HepG2 (cell line): Measurements from ENCODE around the gene FSD2. TPM values are rescaled to one million over a fixed set of nuclear protein-coding genes. Genes with fewer than 3 reads are reported as not detected.

Experiments
- CHCHD3 ChIP-seq: sonication (generic); formaldehyde crosslinking; IDR thresholded peaks from 2 replicates; pipeline ENCODE4 v1.8.0; 2022; ENCODE audit warnings: mild to moderate bottlenecking, missing genetic modification reagents, moderate library complexity
- PHF21A ChIP-seq: sonication (generic); formaldehyde crosslinking; IDR thresholded peaks from 2 replicates; pipeline ENCODE4 v1.5.0; 2020; ENCODE audit warnings: mild to moderate bottlenecking, missing genetic modification reagents
- RXRB ChIP-seq: IDR thresholded peaks from 2 replicates; pipeline ENCODE4 v1.6.1; 2016; ENCODE audit warnings: borderline replicate concordance, missing genetic modification reagents, missing compliant biosample characterization
- SNAI1 ChIP-seq: sonication (generic); formaldehyde crosslinking; IDR thresholded peaks from 2 replicates; pipeline ENCODE4 v1.5.0; 2020; ENCODE audit warnings: mild to moderate bottlenecking, missing genetic modification reagents, borderline replicate concordance
- SNAPC2 ChIP-seq: sonication (generic); formaldehyde crosslinking; IDR thresholded peaks from 2 replicates; pipeline ENCODE4 v1.8.1; 2022; ENCODE audit warnings: mild to moderate bottlenecking, missing genetic modification reagents
- ZMYM4 ChIP-seq: sonication (generic); formaldehyde crosslinking; IDR thresholded peaks from 2 replicates; pipeline ENCODE4 v1.8.1; 2023; ENCODE audit warnings: mild to moderate bottlenecking, missing genetic modification reagents
- ZNF883 ChIP-seq: sonication (generic); formaldehyde crosslinking; IDR thresholded peaks from 2 replicates; pipeline ENCODE4 v1.5.1; 2020; ENCODE audit warnings: mild to moderate bottlenecking, missing genetic modification reagents; ENCODE audit errors: not compliant biosample characterization
- polyA plus RNA-seq, 8 experiments: library from polyadenylated mRNA; depleted of rRNA in 3 of 8; stranded (reverse) in 7 of 8; unstranded in 1 of 8; fragments of >200 nt; fragmentation: Illumina TruSeq in 4 of 8; extraction: Trizol in 4 of 8; gene quantifications; 2 replicates each; pipeline versions ENCODE4 v1.2.1 to v1.2.3, GENCODE V29; 2011 to 2016; ENCODE audit warnings: low read depth in 4 of 8, missing spikeins in 1 of 8, mixed read lengths in 1 of 8; ENCODE audit not compliant: insufficient read depth in 1 of 8
- total RNA-seq, 5 experiments: library from RNA; depleted of rRNA; stranded (reverse); fragments of >200 nt; fragmentation: Illumina TruSeq; extraction: Trizol; gene quantifications; 2 replicates each; pipeline ENCODE4 v1.2.3, GENCODE V29; 2016; ENCODE audit warnings: low read depth in 1 of 5
- TF ChIP-seq, protein P1 (sequence below): sonication (generic); formaldehyde crosslinking; IDR thresholded peaks from 2 replicates; pipeline ENCODE4 v1.4.0; 2020; ENCODE audit warnings: missing genetic modification reagents
- TF ChIP-seq, protein P2 (sequence below): sonication (generic); formaldehyde crosslinking; conservative IDR thresholded peaks from 2 replicates; pipeline ENCODE4 v1.4.0; 2020; ENCODE audit warnings: missing genetic modification reagents
- TF ChIP-seq, protein P3 (sequence below): sonication (generic); formaldehyde crosslinking; IDR thresholded peaks from 2 replicates; pipeline ENCODE4 v1.4.0; 2020; ENCODE audit warnings: missing genetic modification reagents; ENCODE audit errors: not compliant biosample characterization
- TF ChIP-seq, protein P4 (sequence below): sonication (generic); formaldehyde crosslinking; IDR thresholded peaks from 2 replicates; pipeline ENCODE4 v1.8.0; 2022; ENCODE audit warnings: mild to moderate bottlenecking, missing genetic modification reagents, moderate library complexity
- TF ChIP-seq, protein P5 (sequence below): sonication (generic); formaldehyde crosslinking; IDR thresholded peaks from 2 replicates; pipeline ENCODE4 v1.4.0; 2020; ENCODE audit warnings: missing genetic modification reagents, borderline replicate concordance
- TF ChIP-seq, protein P6 (sequence below): sonication (generic); formaldehyde crosslinking; IDR thresholded peaks from 2 replicates; pipeline ENCODE4 v1.9.0; 2022; ENCODE audit warnings: missing genetic modification reagents, mild to moderate bottlenecking, borderline replicate concordance

FSD2 gene
- total and polyA plus RNA-seq, 2 of the 13 experiments (the other 11 are each of a cell fraction or from before 2014, with no cell fraction given), result not detected

DNA sequence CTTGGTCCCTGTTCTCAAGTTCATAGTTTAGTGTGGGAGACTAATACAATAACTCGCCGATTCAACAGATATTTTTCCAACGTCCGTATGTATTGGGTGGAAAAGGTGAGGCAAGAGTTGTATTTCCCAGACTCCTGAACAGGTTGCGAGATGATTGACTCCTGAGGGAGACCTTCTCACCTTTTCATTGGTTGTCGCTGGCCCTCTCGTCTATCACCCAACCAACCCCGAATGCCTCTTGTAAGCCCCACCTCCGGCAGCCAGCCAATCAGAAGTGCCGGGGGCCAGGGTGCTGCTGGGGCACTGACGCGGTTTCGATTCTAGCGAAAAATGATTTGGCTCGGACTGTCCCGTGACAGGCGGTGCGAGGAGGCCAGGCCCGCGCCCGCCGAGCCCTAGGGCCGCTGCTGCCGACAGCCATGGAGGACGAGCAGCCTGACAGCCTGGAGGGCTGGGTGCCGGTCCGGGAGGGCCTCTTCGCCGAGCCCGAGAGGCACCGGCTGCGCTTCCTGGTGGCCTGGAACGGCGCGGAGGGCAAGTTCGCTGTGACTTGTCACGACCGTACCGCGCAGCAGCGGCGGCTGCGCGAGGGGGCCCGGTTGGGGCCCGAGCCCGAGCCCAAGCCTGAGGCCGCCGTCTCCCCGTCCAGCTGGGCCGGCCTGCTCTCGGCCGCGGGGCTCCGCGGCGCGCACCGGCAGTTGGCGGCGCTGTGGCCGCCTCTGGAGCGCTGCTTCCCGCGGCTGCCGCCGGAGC, 3.6 kb upstream of the FSD2 start, which contains the start of gene WHAMM (continued):
- TF ChIP-seq, protein P1, sequence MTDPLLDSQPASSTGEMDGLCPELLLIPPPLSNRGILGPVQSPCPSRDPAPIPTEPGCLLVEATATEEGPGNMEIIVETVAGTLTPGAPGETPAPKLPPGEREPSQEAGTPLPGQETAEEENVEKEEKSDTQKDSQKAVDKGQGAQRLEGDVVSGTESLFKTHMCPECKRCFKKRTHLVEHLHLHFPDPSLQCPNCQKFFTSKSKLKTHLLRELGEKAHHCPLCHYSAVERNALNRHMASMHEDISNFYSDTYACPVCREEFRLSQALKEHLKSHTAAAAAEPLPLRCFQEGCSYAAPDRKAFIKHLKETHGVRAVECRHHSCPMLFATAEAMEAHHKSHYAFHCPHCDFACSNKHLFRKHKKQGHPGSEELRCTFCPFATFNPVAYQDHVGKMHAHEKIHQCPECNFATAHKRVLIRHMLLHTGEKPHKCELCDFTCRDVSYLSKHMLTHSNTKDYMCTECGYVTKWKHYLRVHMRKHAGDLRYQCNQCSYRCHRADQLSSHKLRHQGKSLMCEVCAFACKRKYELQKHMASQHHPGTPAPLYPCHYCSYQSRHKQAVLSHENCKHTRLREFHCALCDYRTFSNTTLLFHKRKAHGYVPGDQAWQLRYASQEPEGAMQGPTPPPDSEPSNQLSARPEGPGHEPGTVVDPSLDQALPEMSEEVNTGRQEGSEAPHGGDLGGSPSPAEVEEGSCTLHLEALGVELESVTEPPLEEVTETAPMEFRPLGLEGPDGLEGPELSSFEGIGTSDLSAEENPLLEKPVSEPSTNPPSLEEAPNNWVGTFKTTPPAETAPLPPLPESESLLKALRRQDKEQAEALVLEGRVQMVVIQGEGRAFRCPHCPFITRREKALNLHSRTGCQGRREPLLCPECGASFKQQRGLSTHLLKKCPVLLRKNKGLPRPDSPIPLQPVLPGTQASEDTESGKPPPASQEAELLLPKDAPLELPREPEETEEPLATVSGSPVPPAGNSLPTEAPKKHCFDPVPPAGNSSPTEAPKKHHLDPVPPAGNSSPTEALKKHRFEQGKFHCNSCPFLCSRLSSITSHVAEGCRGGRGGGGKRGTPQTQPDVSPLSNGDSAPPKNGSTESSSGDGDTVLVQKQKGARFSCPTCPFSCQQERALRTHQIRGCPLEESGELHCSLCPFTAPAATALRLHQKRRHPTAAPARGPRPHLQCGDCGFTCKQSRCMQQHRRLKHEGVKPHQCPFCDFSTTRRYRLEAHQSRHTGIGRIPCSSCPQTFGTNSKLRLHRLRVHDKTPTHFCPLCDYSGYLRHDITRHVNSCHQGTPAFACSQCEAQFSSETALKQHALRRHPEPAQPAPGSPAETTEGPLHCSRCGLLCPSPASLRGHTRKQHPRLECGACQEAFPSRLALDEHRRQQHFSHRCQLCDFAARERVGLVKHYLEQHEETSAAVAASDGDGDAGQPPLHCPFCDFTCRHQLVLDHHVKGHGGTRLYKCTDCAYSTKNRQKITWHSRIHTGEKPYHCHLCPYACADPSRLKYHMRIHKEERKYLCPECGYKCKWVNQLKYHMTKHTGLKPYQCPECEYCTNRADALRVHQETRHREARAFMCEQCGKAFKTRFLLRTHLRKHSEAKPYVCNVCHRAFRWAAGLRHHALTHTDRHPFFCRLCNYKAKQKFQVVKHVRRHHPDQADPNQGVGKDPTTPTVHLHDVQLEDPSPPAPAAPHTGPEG, result 0 out of 2 replicates have a peak, but pooled peaks have one; percentile 37
- TF ChIP-seq, protein P2, sequence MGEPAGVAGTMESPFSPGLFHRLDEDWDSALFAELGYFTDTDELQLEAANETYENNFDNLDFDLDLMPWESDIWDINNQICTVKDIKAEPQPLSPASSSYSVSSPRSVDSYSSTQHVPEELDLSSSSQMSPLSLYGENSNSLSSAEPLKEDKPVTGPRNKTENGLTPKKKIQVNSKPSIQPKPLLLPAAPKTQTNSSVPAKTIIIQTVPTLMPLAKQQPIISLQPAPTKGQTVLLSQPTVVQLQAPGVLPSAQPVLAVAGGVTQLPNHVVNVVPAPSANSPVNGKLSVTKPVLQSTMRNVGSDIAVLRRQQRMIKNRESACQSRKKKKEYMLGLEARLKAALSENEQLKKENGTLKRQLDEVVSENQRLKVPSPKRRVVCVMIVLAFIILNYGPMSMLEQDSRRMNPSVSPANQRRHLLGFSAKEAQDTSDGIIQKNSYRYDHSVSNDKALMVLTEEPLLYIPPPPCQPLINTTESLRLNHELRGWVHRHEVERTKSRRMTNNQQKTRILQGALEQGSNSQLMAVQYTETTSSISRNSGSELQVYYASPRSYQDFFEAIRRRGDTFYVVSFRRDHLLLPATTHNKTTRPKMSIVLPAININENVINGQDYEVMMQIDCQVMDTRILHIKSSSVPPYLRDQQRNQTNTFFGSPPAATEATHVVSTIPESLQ (CRISPR knock-in tag), result 0 out of 2 replicates have a peak, but pooled peaks have one; percentile 15
- TF ChIP-seq CHCHD3 (CRISPR knock-in tag) (no peak), SNAPC2 (CRISPR knock-in tag) (peak; percentile 37; the same call in 1 of the 2 replicates), ZNF883 (peak; percentile 38), ZMYM4 (CRISPR knock-in tag) (peak; percentile 72), PHF21A (CRISPR knock-in tag) (peak; percentile 97), RXRB (0 out of 2 replicates have a peak, but pooled peaks have one; percentile 12), SNAI1 (no peak)
- TF ChIP-seq, protein P3, sequence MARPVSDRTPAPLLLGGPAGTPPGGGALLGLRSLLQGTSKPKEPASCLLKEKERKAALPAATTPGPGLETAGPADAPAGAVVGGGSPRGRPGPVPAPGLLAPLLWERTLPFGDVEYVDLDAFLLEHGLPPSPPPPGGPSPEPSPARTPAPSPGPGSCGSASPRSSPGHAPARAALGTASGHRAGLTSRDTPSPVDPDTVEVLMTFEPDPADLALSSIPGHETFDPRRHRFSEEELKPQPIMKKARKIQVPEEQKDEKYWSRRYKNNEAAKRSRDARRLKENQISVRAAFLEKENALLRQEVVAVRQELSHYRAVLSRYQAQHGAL (CRISPR knock-in tag), result no peak
- TF ChIP-seq, protein P4, sequence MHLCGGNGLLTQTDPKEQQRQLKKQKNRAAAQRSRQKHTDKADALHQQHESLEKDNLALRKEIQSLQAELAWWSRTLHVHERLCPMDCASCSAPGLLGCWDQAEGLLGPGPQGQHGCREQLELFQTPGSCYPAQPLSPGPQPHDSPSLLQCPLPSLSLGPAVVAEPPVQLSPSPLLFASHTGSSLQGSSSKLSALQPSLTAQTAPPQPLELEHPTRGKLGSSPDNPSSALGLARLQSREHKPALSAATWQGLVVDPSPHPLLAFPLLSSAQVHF (CRISPR knock-in tag), result no peak
- TF ChIP-seq, protein P5, sequence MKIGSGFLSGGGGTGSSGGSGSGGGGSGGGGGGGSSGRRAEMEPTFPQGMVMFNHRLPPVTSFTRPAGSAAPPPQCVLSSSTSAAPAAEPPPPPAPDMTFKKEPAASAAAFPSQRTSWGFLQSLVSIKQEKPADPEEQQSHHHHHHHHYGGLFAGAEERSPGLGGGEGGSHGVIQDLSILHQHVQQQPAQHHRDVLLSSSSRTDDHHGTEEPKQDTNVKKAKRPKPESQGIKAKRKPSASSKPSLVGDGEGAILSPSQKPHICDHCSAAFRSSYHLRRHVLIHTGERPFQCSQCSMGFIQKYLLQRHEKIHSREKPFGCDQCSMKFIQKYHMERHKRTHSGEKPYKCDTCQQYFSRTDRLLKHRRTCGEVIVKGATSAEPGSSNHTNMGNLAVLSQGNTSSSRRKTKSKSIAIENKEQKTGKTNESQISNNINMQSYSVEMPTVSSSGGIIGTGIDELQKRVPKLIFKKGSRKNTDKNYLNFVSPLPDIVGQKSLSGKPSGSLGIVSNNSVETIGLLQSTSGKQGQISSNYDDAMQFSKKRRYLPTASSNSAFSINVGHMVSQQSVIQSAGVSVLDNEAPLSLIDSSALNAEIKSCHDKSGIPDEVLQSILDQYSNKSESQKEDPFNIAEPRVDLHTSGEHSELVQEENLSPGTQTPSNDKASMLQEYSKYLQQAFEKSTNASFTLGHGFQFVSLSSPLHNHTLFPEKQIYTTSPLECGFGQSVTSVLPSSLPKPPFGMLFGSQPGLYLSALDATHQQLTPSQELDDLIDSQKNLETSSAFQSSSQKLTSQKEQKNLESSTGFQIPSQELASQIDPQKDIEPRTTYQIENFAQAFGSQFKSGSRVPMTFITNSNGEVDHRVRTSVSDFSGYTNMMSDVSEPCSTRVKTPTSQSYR (CRISPR knock-in tag), result no peak
- TF ChIP-seq, protein P6, sequence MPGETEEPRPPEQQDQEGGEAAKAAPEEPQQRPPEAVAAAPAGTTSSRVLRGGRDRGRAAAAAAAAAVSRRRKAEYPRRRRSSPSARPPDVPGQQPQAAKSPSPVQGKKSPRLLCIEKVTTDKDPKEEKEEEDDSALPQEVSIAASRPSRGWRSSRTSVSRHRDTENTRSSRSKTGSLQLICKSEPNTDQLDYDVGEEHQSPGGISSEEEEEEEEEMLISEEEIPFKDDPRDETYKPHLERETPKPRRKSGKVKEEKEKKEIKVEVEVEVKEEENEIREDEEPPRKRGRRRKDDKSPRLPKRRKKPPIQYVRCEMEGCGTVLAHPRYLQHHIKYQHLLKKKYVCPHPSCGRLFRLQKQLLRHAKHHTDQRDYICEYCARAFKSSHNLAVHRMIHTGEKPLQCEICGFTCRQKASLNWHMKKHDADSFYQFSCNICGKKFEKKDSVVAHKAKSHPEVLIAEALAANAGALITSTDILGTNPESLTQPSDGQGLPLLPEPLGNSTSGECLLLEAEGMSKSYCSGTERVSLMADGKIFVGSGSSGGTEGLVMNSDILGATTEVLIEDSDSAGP (CRISPR knock-in tag), result peak; percentile 41; the same call in 1 of the 2 replicates
